Activated CD4-positive, alpha-beta memory T cell treated with anti-CD3 and anti-CD28 coated beads, Interleukin-2, amount 10 ng/mL, durations not matched to agents 7 days and 5 days (primary cell): Measurements from ENCODE around the gene NOTCH1. TPM values are rescaled to one million over a fixed set of nuclear protein-coding genes. Genes with fewer than 3 reads are reported as not detected.

ENCODE experiments used
- CTCF ChIA-PET: fragments of 350-600 bp; sonication (Branson Sonifier 250); formaldehyde crosslinking; loops from one replicate; lab custom pipeline; 2021; ENCODE audit warnings: antibody characterized with exemption, inconsistent platforms; lab: Charles Lee
- POLR2A ChIA-PET: fragments of 350-600 bp; sonication (Branson Sonifier 250); formaldehyde crosslinking; loops from one replicate; lab custom pipeline; 2021; ENCODE audit warnings: antibody characterized with exemption; lab: Charles Lee
- DNase-seq: peaks from one replicate; pipeline ENCODE4 v3.0.0-alpha.2; 2020
- H3K27ac Mint-ChIP-seq: one replicate; pipeline ENCODE4 v1.8.0; 2021; ENCODE audit warnings: mild to moderate bottlenecking, mixed read lengths
- H3K27me3 Mint-ChIP-seq: one replicate; pipeline ENCODE4 v1.8.0; 2021; ENCODE audit warnings: mixed read lengths
- H3K36me3 Mint-ChIP-seq: one replicate; pipeline ENCODE4 v1.8.0; 2021; ENCODE audit warnings: low read depth, mixed read lengths
- H3K4me1 Mint-ChIP-seq: one replicate; pipeline ENCODE4 v1.8.0; 2021; ENCODE audit warnings: mixed read lengths
- H3K4me3 Mint-ChIP-seq: one replicate; pipeline ENCODE4 v1.8.0; 2021; ENCODE audit warnings: mild to moderate bottlenecking, mixed read lengths
- H3K9me3 Mint-ChIP-seq: one replicate; pipeline ENCODE4 v1.8.0; 2021; ENCODE audit warnings: mixed read lengths
- total RNA-seq, 2 experiments: library from RNA; stranded (reverse); gene quantifications; one replicate each; pipeline ENCODE4 v1.2.3, GENCODE V29; 2021

Gene NOTCH1
- total RNA-seq, 2 experiments from 2014 or later = 58.8 to 59.8 TPM

- ChIA-PET POLR2A (interaction anchor here (1.2 kb wide), 1 partner anchor 111 kb away, joined by 3 read pairs; the partner anchor contains the start of gene DNLZ), CTCF (no interaction called here)
- Mint-ChIP-seq H3K4me1 (peaks cover 4% of the 10 kb centered on the region), H3K9me3 (no peaks in the 10 kb centered on the region), H3K4me3 (no peak overlapping the region), H3K27ac (no peak overlapping the region), H3K27me3 (no peaks in the 10 kb centered on the region), H3K36me3 (peaks cover 48% of the 10 kb centered on the region)
- no peak for DNase-seq
Observed at GRCh38 chr9:136474021-136474640, 71.7 kb downstream of the NOTCH1 start.

- no peaks in the 10 kb centered on the region for H3K9me3 Mint-ChIP-seq
- peaks cover 48% of the 10 kb centered on the region for H3K36me3 Mint-ChIP-seq
- no peak overlapping the region for H3K4me3 Mint-ChIP-seq
- ChIA-PET CTCF (no interaction called here), POLR2A (no interaction called here)
- H3K27me3 Mint-ChIP-seq = no peaks in the 10 kb centered on the region
- H3K4me1 Mint-ChIP-seq = no peaks in the 10 kb centered on the region
- no peak overlapping the region for H3K27ac Mint-ChIP-seq
- no peak for DNase-seq
Observed at GRCh38 chr9:136473354-136473721, 72.5 kb downstream of the NOTCH1 start.

DNA sequence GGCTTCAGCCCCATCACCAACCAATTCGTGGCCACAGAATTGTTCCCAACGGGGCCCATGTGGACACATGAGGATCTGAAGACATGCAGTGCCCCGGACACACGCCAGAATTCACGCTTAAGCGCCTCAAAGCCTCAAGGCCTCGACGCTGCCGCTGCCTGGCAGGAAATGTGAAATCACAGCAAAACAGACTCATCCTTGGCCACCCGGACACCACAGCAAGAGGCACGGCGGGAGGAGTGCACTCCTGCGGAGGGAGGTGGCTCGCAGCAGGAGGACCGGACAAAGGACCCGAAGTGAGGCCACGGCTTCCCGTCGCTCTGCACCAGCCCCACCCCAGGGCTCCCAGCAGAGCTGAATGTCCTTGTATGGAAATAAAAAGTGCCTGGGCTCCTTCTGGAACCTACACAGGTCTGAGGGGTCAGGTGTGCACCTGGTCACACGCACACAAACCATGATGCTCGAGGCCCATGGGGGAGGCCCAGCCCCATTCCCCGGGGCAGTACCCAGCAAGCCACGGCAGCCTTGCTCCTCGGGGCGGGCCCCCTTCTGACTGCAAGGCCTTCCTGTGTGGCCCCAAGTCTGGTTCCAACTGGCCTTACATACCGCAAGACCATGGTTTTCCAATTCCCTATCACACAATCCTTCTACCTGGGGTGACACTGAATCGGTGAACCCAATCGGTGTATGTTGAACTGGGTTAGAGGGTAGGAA lies 73.1 kb downstream of the NOTCH1 start:
- no peak for DNase-seq
- CTCF ChIA-PET = no interaction called here
- POLR2A ChIA-PET = no interaction called here
- H3K27me3 Mint-ChIP-seq = no peaks in the 10 kb centered on the region
- no peaks in the 10 kb centered on the region for H3K9me3 Mint-ChIP-seq
- peaks cover 49% of the 10 kb centered on the region for H3K36me3 Mint-ChIP-seq
- H3K27ac Mint-ChIP-seq = no peak overlapping the region
- no peaks in the 10 kb centered on the region for H3K4me1 Mint-ChIP-seq
- H3K4me3 Mint-ChIP-seq = no peak overlapping the region

GRCh38 chr9:136471802-136472487 lies 73.9 kb downstream of the NOTCH1 start:
- CTCF ChIA-PET = no interaction called here
- H3K27ac Mint-ChIP-seq = no peak overlapping the region
- DNase-seq = no peak
- H3K27me3 Mint-ChIP-seq = no peaks in the 10 kb centered on the region
- H3K9me3 Mint-ChIP-seq = no peaks in the 10 kb centered on the region
- no peak overlapping the region for H3K4me3 Mint-ChIP-seq
- POLR2A ChIA-PET = no interaction called here
- H3K4me1 Mint-ChIP-seq = no peaks in the 10 kb centered on the region
- peaks cover 47% of the 10 kb centered on the region for H3K36me3 Mint-ChIP-seq

DNA sequence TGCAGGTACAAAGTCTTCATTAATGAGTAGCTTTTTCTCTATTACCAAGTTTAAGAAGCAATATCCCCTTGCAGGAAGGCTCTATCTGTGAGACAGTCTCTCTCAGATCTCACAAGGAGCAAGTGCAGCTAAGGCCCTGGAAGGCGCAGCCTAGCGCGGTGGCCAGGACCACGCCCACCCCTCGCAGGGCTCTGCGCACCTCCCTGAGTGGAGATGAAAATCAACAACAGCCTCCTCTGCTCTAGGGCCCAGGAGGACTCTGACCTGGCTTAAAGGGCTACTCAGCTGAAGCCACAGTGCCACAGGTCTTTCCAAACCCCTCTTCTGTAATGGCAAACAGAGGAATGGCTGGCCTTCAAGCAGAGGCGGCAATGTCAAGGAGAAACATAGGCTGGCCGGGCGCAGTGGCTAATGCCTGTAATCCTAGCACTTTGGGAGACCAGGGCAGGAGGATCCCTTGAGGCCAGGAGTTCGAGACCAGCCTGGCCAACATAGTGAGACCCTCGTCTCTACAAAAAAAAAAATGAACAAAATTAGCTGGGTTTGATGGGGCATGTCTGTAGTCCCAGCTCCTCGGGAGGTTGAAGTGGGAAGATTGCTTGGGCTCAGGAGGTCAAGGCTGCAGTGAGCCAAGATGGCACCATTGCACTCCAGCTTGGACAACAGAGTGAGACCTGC lies 74.9 kb downstream of the NOTCH1 start:
- DNase-seq = no peak
- Mint-ChIP-seq H3K4me3 (no peak overlapping the region), H3K27me3 (no peaks in the 10 kb centered on the region), H3K27ac (no peak overlapping the region), H3K4me1 (no peaks in the 10 kb centered on the region), H3K9me3 (no peaks in the 10 kb centered on the region), H3K36me3 (peaks cover 52% of the 10 kb centered on the region)
- ChIA-PET POLR2A (no interaction called here), CTCF (no interaction called here)

- H3K27me3 Mint-ChIP-seq = no peaks in the 10 kb centered on the region
- no peak for DNase-seq
- peaks cover 51% of the 10 kb centered on the region for H3K36me3 Mint-ChIP-seq
- no peaks in the 10 kb centered on the region for H3K9me3 Mint-ChIP-seq
- ChIA-PET POLR2A (no interaction called here), CTCF (no interaction called here)
- H3K4me1 Mint-ChIP-seq = no peaks in the 10 kb centered on the region
- H3K27ac Mint-ChIP-seq = no peak overlapping the region
- no peak overlapping the region for H3K4me3 Mint-ChIP-seq
Observed at GRCh38 chr9:136470356-136470755, 75.5 kb downstream of the NOTCH1 start.

- Mint-ChIP-seq H3K9me3 (no peaks in the 10 kb centered on the region), H3K36me3 (peaks cover 50% of the 10 kb centered on the region), H3K4me1 (no peaks in the 10 kb centered on the region), H3K27ac (no peak overlapping the region), H3K4me3 (no peak overlapping the region), H3K27me3 (no peaks in the 10 kb centered on the region)
- ChIA-PET CTCF (no interaction called here), POLR2A (interaction anchor here (1.5 kb wide), 1 partner anchor 14 kb away, joined by 3 read pairs; no protein-coding TSS in a partner anchor)
- no peak for DNase-seq
Observed at GRCh38 chr9:136467766-136468165, 78.1 kb downstream of the NOTCH1 start.

GRCh38 chr9:136466155-136466541 lies 79.7 kb downstream of the NOTCH1 start:
- Mint-ChIP-seq H3K27ac (no peak overlapping the region), H3K36me3 (peaks cover 58% of the 10 kb centered on the region), H3K4me1 (no peaks in the 10 kb centered on the region), H3K27me3 (no peaks in the 10 kb centered on the region), H3K9me3 (no peaks in the 10 kb centered on the region), H3K4me3 (no peak overlapping the region)
- ChIA-PET CTCF (no interaction called here), POLR2A (no interaction called here)
- DNase-seq = no peak

DNA sequence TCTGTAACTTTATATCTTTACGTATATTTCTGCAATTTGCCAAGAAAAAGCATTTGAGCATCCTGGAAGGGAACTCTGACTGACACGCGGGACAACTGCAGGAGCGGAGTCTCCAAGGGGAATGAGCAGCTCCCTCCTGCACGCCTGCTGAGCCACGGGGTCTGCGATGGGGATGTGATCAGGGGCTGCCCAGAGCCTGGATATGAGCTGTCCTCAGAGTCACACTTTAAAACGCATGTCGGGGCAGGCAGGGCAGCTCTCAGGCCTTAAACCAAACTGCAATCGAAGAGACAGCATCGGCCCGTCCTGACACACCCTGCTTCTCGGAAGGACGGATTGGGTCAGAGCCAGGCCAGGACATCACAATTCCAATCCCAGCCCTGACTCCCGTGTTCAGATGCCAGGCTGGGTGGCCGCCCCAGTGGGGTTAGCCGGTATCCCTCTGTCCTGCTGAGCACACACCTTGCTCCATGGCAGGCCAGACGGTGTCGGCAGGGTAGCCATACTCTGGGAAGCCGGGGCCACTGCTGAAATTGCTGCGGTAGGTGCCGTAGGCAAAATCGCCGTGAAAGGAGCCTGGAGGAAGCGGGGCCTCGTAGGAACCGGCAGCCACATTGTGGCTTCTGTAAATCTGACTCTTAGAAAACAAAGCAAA lies 80.2 kb downstream of the NOTCH1 start:
- Mint-ChIP-seq H3K36me3 (peaks cover 61% of the 10 kb centered on the region), H3K4me1 (no peaks in the 10 kb centered on the region), H3K9me3 (no peaks in the 10 kb centered on the region), H3K4me3 (no peak overlapping the region), H3K27ac (no peak overlapping the region), H3K27me3 (no peaks in the 10 kb centered on the region)
- no peak for DNase-seq
- POLR2A ChIA-PET = no interaction called here
- CTCF ChIA-PET = no interaction called here

GRCh38 chr9:136464241-136464640 lies 81.6 kb downstream of the NOTCH1 start:
- peaks cover 65% of the 10 kb centered on the region for H3K36me3 Mint-ChIP-seq
- no peaks in the 10 kb centered on the region for H3K4me1 Mint-ChIP-seq
- CTCF ChIA-PET = interaction anchor here (0.6 kb wide), 1 partner anchor 583 kb away, joined by 4 read pairs; no protein-coding TSS in a partner anchor
- H3K27ac Mint-ChIP-seq = no peak overlapping the region
- POLR2A ChIA-PET = no interaction called here
- DNase-seq = no peak
- no peak overlapping the region for H3K4me3 Mint-ChIP-seq
- H3K9me3 Mint-ChIP-seq = no peaks in the 10 kb centered on the region
- H3K27me3 Mint-ChIP-seq = no peaks in the 10 kb centered on the region

GRCh38 chr9:136463578-136463977 lies 82.3 kb downstream of the NOTCH1 start:
- H3K27ac Mint-ChIP-seq = no peak overlapping the region
- no peak overlapping the region for H3K4me3 Mint-ChIP-seq
- H3K36me3 Mint-ChIP-seq = peaks cover 66% of the 10 kb centered on the region
- CTCF ChIA-PET = no interaction called here
- H3K4me1 Mint-ChIP-seq = no peaks in the 10 kb centered on the region
- no peaks in the 10 kb centered on the region for H3K9me3 Mint-ChIP-seq
- POLR2A ChIA-PET = no interaction called here
- H3K27me3 Mint-ChIP-seq = no peaks in the 10 kb centered on the region
- no peak for DNase-seq

- Mint-ChIP-seq H3K27me3 (no peaks in the 10 kb centered on the region), H3K4me1 (no peaks in the 10 kb centered on the region), H3K36me3 (peaks cover 69% of the 10 kb centered on the region), H3K9me3 (no peaks in the 10 kb centered on the region), H3K27ac (no peak overlapping the region), H3K4me3 (no peak overlapping the region)
- no peak for DNase-seq
- ChIA-PET POLR2A (no interaction called here), CTCF (no interaction called here)
Observed at GRCh38 chr9:136462664-136463063, 83.2 kb downstream of the NOTCH1 start.
